GM12878 (cell line): Measurements from ENCODE around the gene CCDC34. TPM values are rescaled to one million over a fixed set of nuclear protein-coding genes. Genes with fewer than 3 reads are reported as not detected.

Experiments
- ATAC-seq: fragments of 200-7000 bp; cut with Tn5 transposase; 3 replicates; pipeline ENCODE4 v1.9.1; 2020; ENCODE audit warnings: mild to moderate bottlenecking, moderate library complexity
- BruUV-seq: library from RNA; stranded (reverse); fragments of 400-500 nt; replicated peaks from 2 replicates; lab custom pipeline; 2021; lab: Mats Ljungman, UMichigan
- CTCF ChIA-PET: fragments of 300-600 bp; sonication (Branson Sonifier 250); formaldehyde crosslinking; extraction: SDS; loops from one replicate; lab custom pipeline; 2021; ENCODE audit warnings: inconsistent platforms; lab: Yijun Ruan, JAX
- POLR2A ChIA-PET: fragments of 350-600 bp; formaldehyde crosslinking; extraction: SDS; loops from one replicate; lab custom pipeline; 2021; ENCODE audit warnings: inconsistent platforms; lab: Charles Lee
- RAD21 ChIA-PET: fragments of 300-600 bp; sonication (Branson Sonifier 250); formaldehyde crosslinking; loops from one replicate; lab custom pipeline; 2023; ENCODE audit warnings: antibody characterized with exemption; ENCODE audit not compliant: unreplicated experiment; lab: Charles Lee
- SMC1A ChIA-PET: fragments of 300-600 bp; sonication (Branson Sonifier 250); formaldehyde crosslinking; loops from one replicate; lab custom pipeline; 2023; ENCODE audit not compliant: unreplicated experiment, uncharacterized antibody; lab: Charles Lee
- DNase-seq: peaks from one replicate; pipeline ENCODE4 v3.0.0-alpha.2; 2011; ENCODE audit warnings: low read depth, low spot score
- FAIRE-seq: peaks from 3 replicates; lab custom pipeline; 2011; peaks lifted over from hg19 to GRCh38; lab: Jason Lieb, UNC
- H2AFZ ChIP-seq: 2 replicates; pipeline ENCODE4 v1.6.0; 2011; ENCODE audit warnings: low read depth, low read length, control low read depth; ENCODE audit not compliant: control insufficient read depth
- H3K27ac ChIP-seq: 2 replicates; pipeline ENCODE4 v1.5.1; 2011; ENCODE audit warnings: control low read depth; ENCODE audit not compliant: control insufficient read depth, insufficient read depth
- H3K27me3 ChIP-seq, 2 experiments: replicated peaks in 1 of 2; 2 replicates each; pipeline versions ENCODE4 v1.6.0 to v1.6.1; 2011; ENCODE audit warnings: low read length in 1 of 2; ENCODE audit not compliant: control insufficient read depth in 2 of 2, insufficient read depth in 2 of 2
- H3K36me3 ChIP-seq, 2 experiments: 2 replicates each; pipeline ENCODE4 v1.5.1; 2011; ENCODE audit warnings: low read length in 1 of 2; ENCODE audit not compliant: control insufficient read depth in 2 of 2, insufficient read depth in 2 of 2
- H3K4me1 ChIP-seq: 2 replicates; pipeline ENCODE4 v1.6.1; 2011; ENCODE audit warnings: mild to moderate bottlenecking, low read length, moderate library complexity, mixed read lengths; ENCODE audit not compliant: control insufficient read depth, insufficient read depth
- H3K4me2 ChIP-seq: 2 replicates; pipeline ENCODE4 v1.6.0; 2011; ENCODE audit warnings: control low read depth; ENCODE audit not compliant: control insufficient read depth, insufficient read depth
- H3K4me3 ChIP-seq: fragments of 200-600 bp; sonication (generic); 2 replicates; pipeline ENCODE4 v1.5.1; 2016
- H3K79me2 ChIP-seq: 2 replicates; pipeline ENCODE4 v1.6.0; 2011; ENCODE audit warnings: low read length; ENCODE audit not compliant: control insufficient read depth, insufficient read depth
- H3K9ac ChIP-seq: 2 replicates; pipeline ENCODE4 v1.8.0; 2011; ENCODE audit warnings: low read length, control low read depth, mixed read lengths; ENCODE audit not compliant: control insufficient read depth, insufficient read depth
- H3K9me3 ChIP-seq: replicated peaks from 3 replicates; pipeline ENCODE4 v1.5.1; 2011; ENCODE audit warnings: mild to moderate bottlenecking, low read length; ENCODE audit not compliant: control insufficient read depth, insufficient read depth
- H4K20me1 ChIP-seq: 2 replicates; pipeline ENCODE4 v1.6.0; 2011; ENCODE audit not compliant: control insufficient read depth, insufficient read depth
- BMI1 ChIP-seq: fragments of 450-650 bp; IDR thresholded peaks from 2 replicates; pipeline ENCODE4 v1.6.1; 2016; ENCODE audit warnings: mild to moderate bottlenecking, moderate library complexity, borderline replicate concordance
- CBFB ChIP-seq: IDR thresholded peaks from 2 replicates; pipeline ENCODE4 v1.6.1; 2016; ENCODE audit warnings: antibody characterized with exemption, low read depth
- GABPA ChIP-seq: IDR thresholded peaks from 2 replicates; pipeline ENCODE4 v1.6.1; 2014; ENCODE audit warnings: antibody characterized with exemption, low read depth, mild to moderate bottlenecking, inconsistent platforms
- SIX5 ChIP-seq: IDR thresholded peaks from 2 replicates; pipeline ENCODE4 v1.6.1; 2011; ENCODE audit warnings: mild to moderate bottlenecking, low read depth, low read length, moderate library complexity; ENCODE audit not compliant: severe bottlenecking
- SMAD1 ChIP-seq: fragments of 450-650 bp; IDR thresholded peaks from 2 replicates; pipeline ENCODE4 v1.6.1; 2018; ENCODE audit warnings: mild to moderate bottlenecking, low read depth; ENCODE audit not compliant: partially characterized antibody
- SREBF2 ChIP-seq: IDR thresholded peaks from 2 replicates; pipeline ENCODE4 v1.6.1; 2012; ENCODE audit warnings: mild to moderate bottlenecking, low read length
- SUPT20H ChIP-seq: IDR thresholded peaks from 2 replicates; pipeline ENCODE4 v1.6.1; 2011; ENCODE audit warnings: low read depth, mild to moderate bottlenecking, low read length, moderate library complexity, borderline replicate concordance; ENCODE audit not compliant: control insufficient read depth
- ZBED1 ChIP-seq: IDR thresholded peaks from 2 replicates; pipeline ENCODE4 v1.6.1; 2016; ENCODE audit warnings: borderline replicate concordance
- ZBTB40 ChIP-seq: fragments of 450-650 bp; IDR thresholded peaks from 2 replicates; pipeline ENCODE4 v1.6.1; 2016; ENCODE audit warnings: mild to moderate bottlenecking, moderate library complexity, borderline replicate concordance
- WGBS: methylation state at CpG from one replicate; pipeline ENCODE4 v1.1.6; 2016; ENCODE audit warnings: low lambda C conversion rate; ENCODE audit not compliant: insufficient replicate concordance, insufficient coverage; ENCODE audit errors: missing lambda C conversion rate; 5-methylcytosine and 5-hydroxymethylcytosine counted together
- in situ Hi-C: fragments of 300-500 bp; cut with MboI; formaldehyde crosslinking; loops from 9 replicates; pipeline ENCODE4 v1.14.3; 2018; ENCODE audit warnings: mixed read lengths
- intact Hi-C: fragments of 100-400 bp; cut with micrococcal nuclease; formaldehyde crosslinking; loops from one replicate; pipeline ENCODE4 v1.14.2; 2022; ENCODE audit not compliant: unreplicated experiment
- polyA plus RNA-seq, 11 experiments: library from polyadenylated mRNA; depleted of rRNA in 4 of 11; unstranded in 6 of 11; stranded (reverse) in 5 of 11; fragments of >200 nt; fragmentation: Nextera tagmentation in 4 of 11; fragmentation: Illumina TruSeq in 1 of 11; extraction: Ambion mirVana in 4 of 11; extraction: Trizol in 1 of 11; gene quantifications; 1 replicate in 1 of 11; 2 replicates in 10 of 11; pipeline versions ENCODE4 v1.2.1 to v1.2.3, GENCODE V29; 2011 to 2016; ENCODE audit warnings: inconsistent platforms in 2 of 11, missing spikeins in 2 of 11, low read depth in 1 of 11
- total RNA-seq, 4 experiments: library from RNA; depleted of rRNA in 3 of 4; stranded (reverse); fragments of >200 nt in 3 of 4; fragmentation: Illumina TruSeq in 1 of 4; extraction: Trizol in 1 of 4; gene quantifications; 2 replicates each; pipeline versions ENCODE4 v1.2.1 to v1.2.3, GENCODE V29; 2013 to 2021
- TF ChIP-seq, protein P1 (sequence below): fragments of 450-650 bp; IDR thresholded peaks from 2 replicates; pipeline ENCODE4 v1.6.1; 2017; ENCODE audit warnings: mild to moderate bottlenecking, moderate library complexity
- TF ChIP-seq, protein P2 (sequence below): fragments of 450-650 bp; IDR thresholded peaks from 2 replicates; pipeline ENCODE4 v1.6.1; 2017; ENCODE audit warnings: antibody characterized with exemption, mild to moderate bottlenecking, moderate library complexity

Gene CCDC34
- total and polyA plus RNA-seq, 10 of the 15 experiments (the other 5 are each of a cell fraction or from before 2014, with no cell fraction given): 6.2 to 39.1 (median 14.6) TPM

DNA sequence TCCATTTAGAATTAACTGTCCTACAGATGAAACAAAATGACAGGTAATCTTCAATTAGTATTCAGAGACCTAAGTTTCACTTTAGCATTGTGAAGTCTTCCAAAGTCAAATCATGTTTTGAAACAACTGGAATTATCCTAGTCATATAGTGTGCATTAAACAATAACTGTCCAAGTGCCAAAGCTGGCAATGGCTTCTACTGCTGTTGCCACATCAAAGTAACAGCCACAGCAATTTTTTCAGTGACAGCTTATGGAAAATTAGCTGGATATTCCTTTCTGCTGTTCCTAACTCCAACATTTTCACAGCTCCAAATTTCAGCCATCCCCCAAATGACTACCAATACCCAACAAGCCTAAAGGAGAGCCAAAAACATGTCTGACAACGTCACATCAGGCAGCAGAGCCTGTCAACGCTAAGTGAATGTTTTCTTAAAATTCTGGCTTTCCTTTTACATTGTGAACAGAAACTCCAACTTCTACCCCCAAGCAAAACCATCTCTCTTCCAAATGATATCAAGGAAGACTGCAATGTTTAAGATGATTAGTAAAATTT, 45.3 kb upstream of the CCDC34 start:
- ATAC-seq: no peak
- TF ChIP-seq BMI1 (no peak), SREBF2 (no peak), SMAD1 (no peak), CBFB (no peak), SIX5 (no peak), SUPT20H (no peak), ZBTB40 (no peak), ZBED1 (no peak), GABPA (no peak)
- TF ChIP-seq, protein P1, sequence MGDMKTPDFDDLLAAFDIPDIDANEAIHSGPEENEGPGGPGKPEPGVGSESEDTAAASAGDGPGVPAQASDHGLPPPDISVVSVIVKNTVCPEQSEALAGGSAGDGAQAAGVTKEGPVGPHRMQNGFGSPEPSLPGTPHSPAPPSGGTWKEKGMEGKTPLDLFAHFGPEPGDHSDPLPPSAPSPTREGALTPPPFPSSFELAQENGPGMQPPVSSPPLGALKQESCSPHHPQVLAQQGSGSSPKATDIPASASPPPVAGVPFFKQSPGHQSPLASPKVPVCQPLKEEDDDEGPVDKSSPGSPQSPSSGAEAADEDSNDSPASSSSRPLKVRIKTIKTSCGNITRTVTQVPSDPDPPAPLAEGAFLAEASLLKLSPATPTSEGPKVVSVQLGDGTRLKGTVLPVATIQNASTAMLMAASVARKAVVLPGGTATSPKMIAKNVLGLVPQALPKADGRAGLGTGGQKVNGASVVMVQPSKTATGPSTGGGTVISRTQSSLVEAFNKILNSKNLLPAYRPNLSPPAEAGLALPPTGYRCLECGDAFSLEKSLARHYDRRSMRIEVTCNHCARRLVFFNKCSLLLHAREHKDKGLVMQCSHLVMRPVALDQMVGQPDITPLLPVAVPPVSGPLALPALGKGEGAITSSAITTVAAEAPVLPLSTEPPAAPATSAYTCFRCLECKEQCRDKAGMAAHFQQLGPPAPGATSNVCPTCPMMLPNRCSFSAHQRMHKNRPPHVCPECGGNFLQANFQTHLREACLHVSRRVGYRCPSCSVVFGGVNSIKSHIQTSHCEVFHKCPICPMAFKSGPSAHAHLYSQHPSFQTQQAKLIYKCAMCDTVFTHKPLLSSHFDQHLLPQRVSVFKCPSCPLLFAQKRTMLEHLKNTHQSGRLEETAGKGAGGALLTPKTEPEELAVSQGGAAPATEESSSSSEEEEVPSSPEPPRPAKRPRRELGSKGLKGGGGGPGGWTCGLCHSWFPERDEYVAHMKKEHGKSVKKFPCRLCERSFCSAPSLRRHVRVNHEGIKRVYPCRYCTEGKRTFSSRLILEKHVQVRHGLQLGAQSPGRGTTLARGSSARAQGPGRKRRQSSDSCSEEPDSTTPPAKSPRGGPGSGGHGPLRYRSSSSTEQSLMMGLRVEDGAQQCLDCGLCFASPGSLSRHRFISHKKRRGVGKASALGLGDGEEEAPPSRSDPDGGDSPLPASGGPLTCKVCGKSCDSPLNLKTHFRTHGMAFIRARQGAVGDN: no peak
- TF ChIP-seq, protein P2, sequence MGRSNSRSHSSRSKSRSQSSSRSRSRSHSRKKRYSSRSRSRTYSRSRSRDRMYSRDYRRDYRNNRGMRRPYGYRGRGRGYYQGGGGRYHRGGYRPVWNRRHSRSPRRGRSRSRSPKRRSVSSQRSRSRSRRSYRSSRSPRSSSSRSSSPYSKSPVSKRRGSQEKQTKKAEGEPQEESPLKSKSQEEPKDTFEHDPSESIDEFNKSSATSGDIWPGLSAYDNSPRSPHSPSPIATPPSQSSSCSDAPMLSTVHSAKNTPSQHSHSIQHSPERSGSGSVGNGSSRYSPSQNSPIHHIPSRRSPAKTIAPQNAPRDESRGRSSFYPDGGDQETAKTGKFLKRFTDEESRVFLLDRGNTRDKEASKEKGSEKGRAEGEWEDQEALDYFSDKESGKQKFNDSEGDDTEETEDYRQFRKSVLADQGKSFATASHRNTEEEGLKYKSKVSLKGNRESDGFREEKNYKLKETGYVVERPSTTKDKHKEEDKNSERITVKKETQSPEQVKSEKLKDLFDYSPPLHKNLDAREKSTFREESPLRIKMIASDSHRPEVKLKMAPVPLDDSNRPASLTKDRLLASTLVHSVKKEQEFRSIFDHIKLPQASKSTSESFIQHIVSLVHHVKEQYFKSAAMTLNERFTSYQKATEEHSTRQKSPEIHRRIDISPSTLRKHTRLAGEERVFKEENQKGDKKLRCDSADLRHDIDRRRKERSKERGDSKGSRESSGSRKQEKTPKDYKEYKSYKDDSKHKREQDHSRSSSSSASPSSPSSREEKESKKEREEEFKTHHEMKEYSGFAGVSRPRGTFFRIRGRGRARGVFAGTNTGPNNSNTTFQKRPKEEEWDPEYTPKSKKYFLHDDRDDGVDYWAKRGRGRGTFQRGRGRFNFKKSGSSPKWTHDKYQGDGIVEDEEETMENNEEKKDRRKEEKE: no peak

More for the DNA sequence above, 45.3 kb upstream of the CCDC34 start:
- H3K79me2 ChIP-seq: no peaks in the 10 kb centered on the region
- no peak overlapping the region for H3K4me3 ChIP-seq
- in situ Hi-C loops: no loop called here
- 43% methylated on average over 2 of the region's 2 CpGs for WGBS
- no peaks in the 10 kb centered on the region for H3K27me3 ChIP-seq
- ChIA-PET RAD21 (no interaction called here), POLR2A (no interaction called here), SMC1A (no interaction called here), CTCF (no interaction called here)
- no peak overlapping the region for H3K9ac ChIP-seq
- H3K27ac ChIP-seq: no peak overlapping the region
- H3K4me1 ChIP-seq: no peaks in the 10 kb centered on the region
- intact Hi-C loops: no loop called here
- H4K20me1 ChIP-seq: no peaks in the 10 kb centered on the region
- H3K9me3 ChIP-seq: no peaks in the 10 kb centered on the region
- no peak for DNase-seq
- H2AFZ ChIP-seq: no peak overlapping the region
- no peaks in the 10 kb centered on the region for H3K36me3 ChIP-seq
- H3K4me2 ChIP-seq: no peak overlapping the region
- no TSS peak for BruUV-seq
- FAIRE-seq: no peak
